ENCODE results near the gene SIGLEC12.
"Not testable (repeated sequence)": the region's sequence is repeated elsewhere in the genome, so short reads cannot be mapped to it uniquely, and the experiment has no call there.

SIGLEC12 gene

GRCh38 chr19:51524666-51525264 lies 23.2 kb upstream of the SIGLEC12 start:
- in situ Hi-C loops (cut with MboI; ENCODE audit: low sequenced_read_pairs) = no loop called here

GRCh38 chr19:51521781-51522180 lies 20.2 kb upstream of the SIGLEC12 start:
- in situ Hi-C loops (cut with MboI; ENCODE audit: low sequenced_read_pairs) = no loop called here

DNA sequence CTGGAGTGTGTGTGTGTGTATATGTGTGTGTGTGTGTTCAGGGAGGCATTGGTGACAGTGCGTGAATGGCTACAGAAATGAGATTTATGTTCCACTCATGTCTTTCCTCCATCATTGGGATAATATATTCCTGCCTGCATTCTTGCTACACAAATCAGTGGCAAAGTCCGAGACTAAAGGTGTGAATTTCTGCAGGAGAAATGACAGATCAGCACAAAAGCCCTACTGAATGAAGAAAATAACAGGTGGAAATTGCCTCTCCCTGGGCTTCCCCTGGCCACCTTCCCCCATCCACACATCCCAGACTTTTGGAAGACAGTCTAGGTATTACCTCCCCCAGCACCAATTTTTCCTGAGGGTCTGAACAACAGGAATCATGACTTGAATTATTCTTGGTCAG lies 19.8 kb upstream of the SIGLEC12 start:
- in situ Hi-C loops (cut with MboI; ENCODE audit: low sequenced_read_pairs) = no loop called here

- in situ Hi-C loops (cut with MboI; ENCODE audit: low sequenced_read_pairs) = no loop called here
These were observed 19.1 kb upstream of the SIGLEC12 start for GRCh38 chr19:51520728-51521127.

DNA sequence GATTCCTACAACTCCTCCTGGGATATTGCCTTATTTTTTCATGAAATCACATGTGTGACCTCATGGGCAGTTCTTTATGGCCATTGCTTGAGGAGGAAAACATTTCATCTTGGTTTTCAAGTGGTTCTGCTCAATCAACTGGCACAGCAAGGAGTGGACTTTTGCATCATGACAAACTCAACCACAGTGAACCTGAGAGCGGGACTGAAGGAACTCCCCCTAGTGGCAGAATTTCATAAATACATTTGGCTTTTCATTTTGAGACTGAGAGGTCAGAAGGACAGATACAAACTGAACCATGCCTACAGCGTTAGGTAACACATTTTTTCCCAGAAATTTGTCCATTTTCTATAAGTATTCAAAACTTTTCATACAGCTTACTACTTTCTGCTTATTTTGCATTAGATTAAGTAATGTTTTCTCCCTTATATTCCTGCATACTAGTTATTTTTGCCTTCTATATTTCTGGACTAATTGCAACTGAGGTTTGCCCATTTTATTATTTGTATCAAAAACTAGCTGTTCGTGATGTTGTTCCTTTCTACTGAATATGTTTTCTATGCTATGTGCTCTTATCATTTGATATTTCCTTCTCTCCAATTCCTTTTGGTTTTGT lies 13.4 kb upstream of the SIGLEC12 start:
- in situ Hi-C loops (cut with MboI; ENCODE audit: low sequenced_read_pairs) = no loop called here

GRCh38 chr19:51513968-51514367 lies 12.4 kb upstream of the SIGLEC12 start:
- in situ Hi-C loops (cut with MboI; ENCODE audit: low sequenced_read_pairs) = no loop called here

GRCh38 chr19:51511353-51511752 lies 9.8 kb upstream of the SIGLEC12 start:
- in situ Hi-C loops (cut with MboI; ENCODE audit: low sequenced_read_pairs) = no loop called here

DNA sequence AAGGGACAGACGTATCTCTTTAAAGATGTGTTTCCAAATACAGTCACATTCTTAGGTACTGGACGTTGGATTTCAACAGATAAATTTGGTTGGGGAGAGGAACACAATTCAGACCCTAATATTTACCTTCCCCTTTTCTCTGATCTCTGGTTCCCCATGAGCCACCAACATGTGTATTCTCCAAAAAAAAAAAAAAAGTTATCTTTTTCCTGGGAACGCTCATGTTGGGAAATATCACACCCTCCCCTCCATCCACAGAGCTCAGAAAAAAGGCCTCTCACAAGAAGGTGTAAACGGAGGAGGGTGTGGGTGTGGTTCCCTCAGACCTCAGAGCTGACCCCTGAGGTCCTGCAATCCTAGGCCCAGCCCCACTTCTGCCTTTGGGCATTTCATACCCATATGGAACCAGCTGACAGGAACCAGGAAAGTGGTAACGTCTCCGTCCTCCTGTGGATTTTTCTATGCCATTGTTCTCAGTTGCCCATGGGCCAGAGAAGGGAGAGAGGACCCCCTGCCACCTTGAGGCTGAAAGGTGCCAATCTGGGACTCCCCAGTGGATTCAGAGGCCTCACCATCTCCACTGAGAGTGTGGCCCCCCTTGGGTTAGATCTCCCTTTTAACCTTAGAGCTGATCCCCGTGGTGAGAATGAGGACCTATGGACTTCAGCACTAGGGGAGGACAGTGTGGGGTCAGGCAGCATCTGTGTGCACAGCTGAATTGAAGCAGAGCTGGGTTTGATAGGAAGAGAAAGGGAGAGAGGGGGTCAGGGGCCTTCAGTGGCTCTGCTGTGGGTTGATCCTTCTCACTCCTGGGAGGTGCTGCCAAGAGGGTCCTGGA lies 8.4 kb upstream of the SIGLEC12 start:
- in situ Hi-C loops (cut with MboI; ENCODE audit: low sequenced_read_pairs) = no loop called here

DNA sequence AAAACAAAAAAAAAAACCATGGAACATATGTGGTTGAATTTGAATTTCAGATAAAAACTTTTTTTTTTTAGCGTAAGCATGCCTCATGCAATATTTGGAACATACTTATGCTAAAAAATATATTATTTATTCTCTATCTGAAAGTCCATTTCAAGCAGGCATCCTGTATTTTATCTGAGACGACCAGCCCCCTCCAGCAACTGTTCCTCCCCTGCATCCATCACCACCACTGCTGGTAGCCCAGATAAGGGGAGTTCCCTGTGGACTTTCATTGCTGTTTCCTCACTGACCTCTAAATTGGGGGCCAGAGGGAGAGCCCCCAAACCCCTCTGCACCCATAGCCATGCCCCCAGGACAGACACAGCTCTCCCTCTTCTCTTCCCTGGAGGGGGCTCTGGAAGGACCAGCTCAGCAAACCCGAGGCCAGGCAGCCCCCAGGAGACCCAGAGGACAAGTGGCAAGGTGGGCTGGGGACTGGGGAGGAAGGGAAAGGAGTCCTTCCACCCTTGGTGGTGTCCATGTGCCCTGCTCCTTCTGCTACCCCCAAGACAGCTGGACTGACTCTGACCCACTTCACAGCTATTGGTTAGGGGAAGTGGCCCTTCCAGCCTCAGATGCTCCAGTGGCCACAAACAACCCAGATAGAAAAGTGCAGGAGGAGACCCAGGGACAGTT lies 6.6 kb upstream of the SIGLEC12 start:
- in situ Hi-C loops (cut with MboI; ENCODE audit: low sequenced_read_pairs) = no loop called here

GRCh38 chr19:51507640-51508058 lies 6.0 kb upstream of the SIGLEC12 start:
- in situ Hi-C loops (cut with MboI; ENCODE audit: low sequenced_read_pairs) = no loop called here

- in situ Hi-C loops (cut with MboI; ENCODE audit: low sequenced_read_pairs) = no loop called here
These were observed 5.6 kb upstream of the SIGLEC12 start for GRCh38 chr19:51507192-51507591.

DNA sequence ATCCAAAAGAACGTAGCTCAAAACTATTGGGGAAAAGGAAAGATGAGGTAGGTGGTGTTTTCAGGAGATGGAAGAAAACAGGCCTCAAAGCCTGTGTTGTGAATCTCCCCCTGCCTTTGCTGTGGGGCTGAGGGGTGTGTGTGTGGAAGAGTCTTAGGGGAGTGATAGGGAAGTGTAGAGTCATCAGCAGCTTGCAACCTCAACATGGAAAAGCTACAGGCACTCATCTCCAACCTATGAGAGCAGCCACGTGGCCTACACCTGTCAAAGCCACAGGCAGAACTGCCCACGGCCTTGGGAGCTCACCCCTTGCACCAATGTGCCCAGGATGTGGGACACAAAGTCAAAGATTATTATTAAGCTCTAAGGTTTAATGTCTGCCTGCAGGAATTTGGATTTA lies 4.3 kb upstream of the SIGLEC12 start:
- in situ Hi-C loops (cut with MboI; ENCODE audit: low sequenced_read_pairs) = no loop called here

DNA sequence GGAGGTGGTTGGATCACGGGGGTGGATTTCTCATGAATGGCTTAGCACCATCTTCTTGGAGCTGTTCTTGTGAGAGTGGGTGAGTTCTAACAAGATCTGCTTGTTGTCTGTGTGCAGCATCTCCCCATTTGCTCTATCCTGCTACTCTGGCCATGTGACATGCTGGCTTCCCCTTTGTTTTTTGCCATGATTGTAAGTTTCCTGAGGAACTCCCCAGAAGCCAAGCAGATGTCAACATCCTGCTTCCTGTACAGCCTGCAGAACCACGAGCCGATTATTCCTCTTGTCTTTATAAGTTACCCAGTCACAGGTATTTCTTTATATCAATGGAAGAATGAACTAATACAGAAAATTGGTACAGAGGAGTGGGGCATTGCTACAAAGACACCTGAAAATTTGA lies 2.3 kb upstream of the SIGLEC12 start:
- in situ Hi-C loops (cut with MboI; ENCODE audit: low sequenced_read_pairs) = no loop called here

GRCh38 chr19:51503286-51503817 lies 1.8 kb upstream of the SIGLEC12 start:
- in situ Hi-C loops (cut with MboI; ENCODE audit: low sequenced_read_pairs) = no loop called here

DNA sequence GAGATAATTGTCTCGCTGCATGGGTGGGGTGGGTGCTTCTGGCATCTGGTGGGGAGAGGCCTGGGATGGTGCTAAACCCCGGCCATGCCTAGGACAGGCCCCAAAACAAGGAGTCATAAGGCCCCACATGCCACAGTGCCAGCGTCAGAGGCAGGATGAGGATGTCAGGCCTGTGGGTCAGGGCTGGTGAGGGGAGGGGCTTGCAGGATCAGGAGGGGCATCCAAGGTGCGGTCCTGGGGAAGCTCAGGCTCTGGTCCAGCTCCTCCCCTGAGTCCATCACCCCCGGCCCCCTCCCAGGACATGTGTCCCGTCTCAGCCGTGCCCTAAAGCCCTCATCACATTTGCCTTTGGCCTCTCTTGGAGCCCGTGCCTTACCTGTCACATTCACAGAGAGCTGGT lies 669 bp downstream of the SIGLEC12 start:
- in situ Hi-C loops (cut with MboI; ENCODE audit: low sequenced_read_pairs) = not testable (repeated sequence)

DNA sequence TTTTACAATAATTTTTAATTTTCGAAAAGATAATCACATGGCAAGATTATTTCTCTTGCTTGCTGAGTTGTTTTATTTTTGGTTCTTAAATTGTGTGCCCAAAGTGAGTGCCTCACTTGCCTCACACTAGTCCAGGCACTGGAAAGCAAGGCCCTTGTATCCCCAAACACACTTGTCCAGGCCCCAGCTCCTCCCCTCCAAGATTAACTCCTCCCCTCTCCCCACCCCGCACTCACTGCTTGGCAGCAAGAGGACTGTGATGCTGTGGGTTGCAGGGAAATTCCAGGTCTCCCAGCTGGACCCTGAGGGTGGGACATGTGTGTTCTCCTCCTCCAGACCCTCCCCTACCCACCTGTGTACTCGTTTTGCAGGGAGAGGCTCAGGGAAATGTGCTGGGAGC lies 3.9 kb downstream of the SIGLEC12 start:
- in situ Hi-C loops (cut with MboI; ENCODE audit: low sequenced_read_pairs) = no loop called here

GRCh38 chr19:51493776-51494175 lies 7.8 kb downstream of the SIGLEC12 start:
- in situ Hi-C loops (cut with MboI; ENCODE audit: low sequenced_read_pairs) = no loop called here

DNA sequence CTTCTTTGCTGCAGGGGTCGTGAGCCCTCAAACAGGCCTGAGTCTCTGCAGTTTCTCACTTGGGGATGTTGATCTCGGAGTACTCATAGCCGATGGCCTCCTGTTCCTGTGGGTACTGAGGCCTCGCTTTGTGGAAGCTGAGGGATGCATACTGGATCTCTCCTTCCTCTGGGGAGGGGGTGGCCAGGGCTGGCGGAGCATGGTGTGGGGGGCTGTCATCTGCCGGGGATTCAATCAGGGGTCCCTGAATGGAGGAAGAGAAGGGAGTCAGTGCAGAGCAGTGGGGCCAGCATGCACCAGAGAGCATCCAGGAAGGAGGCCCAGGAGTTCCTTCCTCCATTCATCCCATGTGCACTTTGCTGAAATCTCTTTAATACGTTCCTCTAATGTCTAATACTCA lies 10.0 kb downstream of the SIGLEC12 start:
- in situ Hi-C loops (cut with MboI; ENCODE audit: low sequenced_read_pairs) = no loop called here

- in situ Hi-C loops (cut with MboI; ENCODE audit: low sequenced_read_pairs) = no loop called here
These were observed 10.9 kb downstream of the SIGLEC12 start for GRCh38 chr19:51490676-51491075.

GRCh38 chr19:51489113-51489512 lies 12.5 kb downstream of the SIGLEC12 start:
- in situ Hi-C loops (cut with MboI; ENCODE audit: low sequenced_read_pairs) = no loop called here

DNA sequence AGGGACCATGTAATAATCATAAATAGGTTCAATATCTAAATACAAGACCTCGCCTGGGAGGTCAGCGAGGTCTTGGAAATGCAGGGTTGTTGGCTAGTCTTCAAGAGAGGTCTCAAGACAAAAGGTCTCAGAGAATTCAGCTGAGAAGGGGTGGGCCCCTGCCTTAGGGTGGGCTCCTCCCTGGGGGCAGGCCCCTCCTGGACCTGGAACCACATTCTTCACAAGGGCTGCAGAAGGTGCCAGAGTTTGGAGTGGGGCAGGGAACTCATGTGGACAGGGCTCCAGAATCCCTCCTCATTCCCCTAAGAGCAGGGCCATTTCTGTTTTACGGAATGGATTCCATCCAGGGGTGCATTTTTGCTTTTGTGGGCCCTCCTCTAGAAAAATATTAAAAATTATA lies 13.1 kb downstream of the SIGLEC12 start:
- in situ Hi-C loops (cut with MboI; ENCODE audit: low sequenced_read_pairs) = no loop called here
